Fibroblast of gingiva (primary cell): ENCODE results near the gene MPO.
A peak's percentile ranks its signal among the peaks of the same experiment; 100 is the strongest.

Experiments
- DNase-seq: peaks from one replicate; pipeline ENCODE4 v3.0.0-alpha.2; 2011; ENCODE audit warnings: low read depth

MPO gene

DNA sequence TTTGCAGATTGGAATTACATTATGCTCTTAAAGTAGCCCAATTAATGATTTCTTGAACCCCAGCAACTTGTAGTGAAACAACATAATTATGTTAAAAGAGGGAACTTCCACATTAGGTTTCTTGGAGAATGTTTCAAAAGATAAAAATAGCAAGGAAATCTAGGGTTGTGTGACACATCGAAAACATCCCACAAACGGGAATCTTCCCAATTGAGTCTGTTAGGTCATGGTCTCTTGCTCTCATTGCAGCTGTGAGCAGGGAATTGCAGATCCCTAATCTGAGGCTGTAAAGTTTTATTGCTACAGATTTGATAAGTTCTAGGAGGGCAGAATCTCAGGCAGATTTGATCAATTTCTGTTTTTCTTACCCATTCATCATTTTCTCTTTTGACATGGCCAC lies 49.1 kb downstream of the MPO start:
- DNase-seq = no peak

GRCh38 chr17:58229881-58230280 lies 50.9 kb downstream of the MPO start:
- no peak for DNase-seq

GRCh38 chr17:58229384-58229783 lies 51.4 kb downstream of the MPO start:
- no peak for DNase-seq

- DNase-seq = no peak
Observed at GRCh38 chr17:58228679-58229078, 52.1 kb downstream of the MPO start.

- DNase-seq = no peak
Observed at GRCh38 chr17:58227733-58228132, 53.0 kb downstream of the MPO start.

GRCh38 chr17:58224315-58224714 lies 56.4 kb downstream of the MPO start:
- peak; percentile 12 for DNase-seq
